ENCODE measurements around the gene GNAL. TPM values are rescaled to one million over a fixed set of nuclear protein-coding genes. Genes with fewer than 3 reads are reported as not detected.

Gene GNAL
- total RNA-seq, 3 donors from 2014 or later (not counting 1 experiment from before 2014, with no cell fraction given), result 10.9 to 15.0 (median 12.6) TPM

DNA sequence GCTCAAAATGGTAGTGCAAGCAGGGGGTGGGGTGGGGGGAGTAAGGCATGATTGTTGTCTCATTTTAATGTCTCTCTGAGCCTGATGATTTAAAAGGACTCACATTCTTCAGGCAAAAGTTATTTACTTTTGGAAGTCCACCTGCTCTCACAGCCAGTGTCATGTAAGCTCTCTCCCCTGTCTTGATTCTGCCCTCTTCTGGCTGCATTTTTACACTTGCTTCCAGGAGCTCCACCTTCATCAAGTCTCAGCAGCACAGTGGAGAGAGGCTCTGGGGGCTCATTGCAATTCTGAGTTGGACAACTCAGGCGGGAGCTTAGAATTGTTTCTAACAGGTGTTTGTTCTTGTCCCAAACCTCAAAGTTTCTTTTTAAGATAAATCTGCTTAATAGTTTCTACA is 39.2 kb downstream of the GNAL start:
- H3K27ac ChIP-seq (ENCODE audit: low read length), result no peak overlapping the region
- Mint-ChIP-seq H3K36me3 (no peaks in the 10 kb centered on the region), H3K4me1 (peaks cover 0 to 5% of the 10 kb centered on the region in 2 donors), H3K9me3 (no peaks in the 10 kb centered on the region), H3K27ac (no peak overlapping the region), H3K27me3 (ENCODE audit: low read depth in 2 of 2) (peaks cover 14% of the 10 kb centered on the region in 2 donors), H3K4me3 (no peak overlapping the region)
- intact Hi-C loops (cut with micrococcal nuclease), result no loop called here
- ATAC-seq, result no peak
- H3K4me3 ChIP-seq (ENCODE audit: low read length), result no peak overlapping the region
- H3K9me3 ChIP-seq (ENCODE audit: control insufficient read depth, insufficient read depth, low read length), result no peaks in the 10 kb centered on the region
- TF ChIP-seq, protein P1, sequence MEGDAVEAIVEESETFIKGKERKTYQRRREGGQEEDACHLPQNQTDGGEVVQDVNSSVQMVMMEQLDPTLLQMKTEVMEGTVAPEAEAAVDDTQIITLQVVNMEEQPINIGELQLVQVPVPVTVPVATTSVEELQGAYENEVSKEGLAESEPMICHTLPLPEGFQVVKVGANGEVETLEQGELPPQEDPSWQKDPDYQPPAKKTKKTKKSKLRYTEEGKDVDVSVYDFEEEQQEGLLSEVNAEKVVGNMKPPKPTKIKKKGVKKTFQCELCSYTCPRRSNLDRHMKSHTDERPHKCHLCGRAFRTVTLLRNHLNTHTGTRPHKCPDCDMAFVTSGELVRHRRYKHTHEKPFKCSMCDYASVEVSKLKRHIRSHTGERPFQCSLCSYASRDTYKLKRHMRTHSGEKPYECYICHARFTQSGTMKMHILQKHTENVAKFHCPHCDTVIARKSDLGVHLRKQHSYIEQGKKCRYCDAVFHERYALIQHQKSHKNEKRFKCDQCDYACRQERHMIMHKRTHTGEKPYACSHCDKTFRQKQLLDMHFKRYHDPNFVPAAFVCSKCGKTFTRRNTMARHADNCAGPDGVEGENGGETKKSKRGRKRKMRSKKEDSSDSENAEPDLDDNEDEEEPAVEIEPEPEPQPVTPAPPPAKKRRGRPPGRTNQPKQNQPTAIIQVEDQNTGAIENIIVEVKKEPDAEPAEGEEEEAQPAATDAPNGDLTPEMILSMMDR (IDR thresholded peaks at IDR 0.05), result no peak
- 36% methylated on average over 1 of the region's 1 CpG for WGBS (ENCODE audit: insufficient coverage)
- H3K27me3 ChIP-seq (ENCODE audit: control insufficient read depth, insufficient read depth, low read length), result peaks cover 3% of the 10 kb centered on the region
- no peaks in the 10 kb centered on the region for H3K36me3 ChIP-seq (ENCODE audit: control insufficient read depth, insufficient read depth, low read length)
- DNase-seq, result no peak
- H3K4me1 ChIP-seq (ENCODE audit: control insufficient read depth, insufficient read depth, low read length), result peaks cover 3% of the 10 kb centered on the region

DNA sequence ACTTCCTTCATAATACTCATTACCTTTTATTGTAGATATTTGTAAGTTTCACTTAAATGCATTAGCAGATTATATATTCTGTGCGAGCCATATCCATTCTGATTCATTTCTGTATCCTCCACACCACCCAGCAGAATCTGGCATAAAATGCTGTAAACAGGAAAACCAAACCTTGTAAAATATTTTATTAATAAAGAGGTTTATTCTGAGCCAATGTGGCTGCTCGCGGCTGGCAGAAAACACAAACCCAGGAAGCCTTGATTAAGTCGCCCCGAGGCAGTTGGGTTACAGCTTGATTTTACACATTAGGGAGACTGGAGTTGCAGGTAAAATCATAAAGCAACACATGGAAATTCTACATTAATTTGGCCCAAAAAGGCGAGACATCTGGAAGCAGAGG is 40.5 kb downstream of the GNAL start:
- H3K36me3 ChIP-seq (ENCODE audit: control insufficient read depth, insufficient read depth, low read length), result no peaks in the 10 kb centered on the region
- H3K27ac ChIP-seq (ENCODE audit: low read length), result no peak overlapping the region
- no peaks in the 10 kb centered on the region for H3K9me3 ChIP-seq (ENCODE audit: control insufficient read depth, insufficient read depth, low read length)
- TF ChIP-seq, protein P1 (IDR thresholded peaks at IDR 0.05), result no peak
- 88% methylated on average over 4 of the region's 6 CpGs for WGBS (ENCODE audit: insufficient coverage)
- peaks cover 3% of the 10 kb centered on the region for H3K27me3 ChIP-seq (ENCODE audit: control insufficient read depth, insufficient read depth, low read length)
- no peak for DNase-seq
- Mint-ChIP-seq H3K4me3 (no peak overlapping the region), H3K36me3 (no peaks in the 10 kb centered on the region), H3K9me3 (no peaks in the 10 kb centered on the region), H3K4me1 (peaks cover 0 to 5% of the 10 kb centered on the region in 2 donors), H3K27me3 (ENCODE audit: low read depth in 2 of 2) (peaks cover 14 to 16% of the 10 kb centered on the region in 2 donors), H3K27ac (no peak overlapping the region)
- ATAC-seq, result no peak
- peaks cover 4% of the 10 kb centered on the region for H3K4me1 ChIP-seq (ENCODE audit: control insufficient read depth, insufficient read depth, low read length)
- H3K4me3 ChIP-seq (ENCODE audit: low read length), result no peak overlapping the region
- intact Hi-C loops (cut with micrococcal nuclease), result no loop called here

DNA sequence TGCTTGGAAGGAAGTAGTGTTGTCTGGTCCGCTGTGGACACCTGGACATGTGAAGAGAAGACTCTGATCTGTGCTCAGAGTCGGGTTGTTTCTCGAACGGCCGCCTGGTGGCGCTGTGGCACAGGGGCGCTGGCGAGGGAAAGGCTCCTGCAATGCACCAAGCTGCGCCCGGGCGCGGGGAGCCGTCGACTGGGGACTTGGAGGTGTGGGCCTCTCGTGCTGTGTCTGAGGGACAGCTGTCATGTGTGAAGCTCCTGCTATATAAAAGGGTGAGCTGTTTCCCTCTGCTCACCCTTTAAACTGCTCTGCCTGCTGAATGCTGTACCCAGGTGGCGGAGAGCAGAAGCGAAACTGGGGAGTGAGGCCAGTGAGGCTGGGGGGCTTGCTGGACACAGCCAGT is 44.0 kb downstream of the GNAL start:
- WGBS (ENCODE audit: insufficient coverage), result 10% methylated on average over 17 of the region's 17 CpGs
- no peak overlapping the region for H3K27ac Mint-ChIP-seq
- peak overlapping the region; percentile 53 for H3K4me3 Mint-ChIP-seq

More for the DNA sequence above, 44.0 kb downstream of the GNAL start:
- Histone ChIP-seq H3K27me3 (ENCODE audit: control insufficient read depth, insufficient read depth, low read length) (peaks cover 3% of the 10 kb centered on the region), H3K9me3 (ENCODE audit: control insufficient read depth, insufficient read depth, low read length) (no peaks in the 10 kb centered on the region), H3K4me3 (ENCODE audit: low read length) (no peak overlapping the region), H3K4me1 (ENCODE audit: control insufficient read depth, insufficient read depth, low read length) (peaks cover 4% of the 10 kb centered on the region), H3K27ac (ENCODE audit: low read length) (no peak overlapping the region), H3K36me3 (ENCODE audit: control insufficient read depth, insufficient read depth, low read length) (no peaks in the 10 kb centered on the region)
- H3K36me3 Mint-ChIP-seq, result no peaks in the 10 kb centered on the region
- no peaks in the 10 kb centered on the region for H3K9me3 Mint-ChIP-seq
- TF ChIP-seq, protein P1 (IDR thresholded peaks at IDR 0.05), result peak; percentile 85
- H3K27me3 Mint-ChIP-seq (ENCODE audit: low read depth in 2 of 2), result peaks cover 14 to 26% of the 10 kb centered on the region in 2 donors
- peaks cover 0 to 5% of the 10 kb centered on the region in 2 donors for H3K4me1 Mint-ChIP-seq
- peak; percentile 58 to 75 for DNase-seq
- intact Hi-C loops (cut with micrococcal nuclease), result loop anchor here (1.0 kb wide), 4 partner anchors 139 to 306 kb away; no protein-coding TSS in a partner anchor
- peak; percentile 82 to 92 (median 83) for ATAC-seq

All from natural killer cell (primary cell).